PFSK-1 (cell line): ENCODE data around the gene SLC43A1.

Source experiments
- POLR2AphosphoS5 ChIP-seq: IDR thresholded peaks from 2 replicates; pipeline ENCODE4 v1.6.1; 2012; ENCODE audit warnings: low read depth, mild to moderate bottlenecking, control low read depth, low read length, moderate library complexity
- REST ChIP-seq, 2 experiments: IDR thresholded peaks; 2 replicates each; pipeline versions ENCODE4 v1.6.1 to v1.8.0; 2011 to 2012; ENCODE audit warnings: low read depth in 2 of 2, low read length in 2 of 2, control low read depth in 1 of 2, inconsistent platforms in 1 of 2, mild to moderate bottlenecking in 1 of 2, moderate library complexity in 1 of 2; ENCODE audit not compliant: insufficient read depth in 1 of 2

GRCh38 chr11:57490456-57491248, 24.9 kb downstream of the SLC43A1 start:
- TF ChIP-seq POLR2AphosphoS5 (no peak), REST (IDR thresholded peaks at IDR 0.05; ENCODE audit: insufficient read depth in 1 of 2, low read depth in 2 of 2, low read length in 2 of 2) (no peak)
